ENCODE results near the gene CCDC134. TPM values are rescaled to one million over a fixed set of nuclear protein-coding genes. Genes with fewer than 3 reads are reported as not detected.
A peak's percentile ranks its signal among the peaks of the same experiment; 100 is the strongest.
"Not testable (repeated sequence)": the region's sequence is repeated elsewhere in the genome, so short reads cannot be mapped to it uniquely, and the experiment has no call there.

The CCDC134 gene
- total RNA-seq, 1 donor from 2014 or later, result 4.1 TPM

DNA sequence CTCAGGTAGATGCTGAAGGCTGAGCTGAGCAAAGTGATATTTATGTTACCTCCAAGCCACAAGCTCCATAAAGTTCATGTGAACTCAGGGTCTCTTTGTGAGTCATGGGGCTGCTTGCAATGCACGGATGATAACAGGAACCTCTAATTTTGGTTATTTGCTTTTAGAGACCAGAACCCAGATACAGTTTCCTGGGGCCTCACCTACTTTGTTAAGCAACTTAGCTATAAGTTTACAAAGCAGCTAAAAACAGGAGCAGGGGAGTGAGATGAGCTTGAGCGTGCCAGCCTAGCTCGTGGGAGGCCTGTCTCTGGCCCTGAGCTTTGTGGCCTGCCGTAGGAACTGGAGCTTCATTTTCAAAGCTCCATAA lies 61.7 kb downstream of the CCDC134 start:
- ATAC-seq (peak; percentile 6), DNase-seq (ENCODE audit: missing footprints) (no peak)
- intact Hi-C loops (cut with DNase I), result no loop called here

DNA sequence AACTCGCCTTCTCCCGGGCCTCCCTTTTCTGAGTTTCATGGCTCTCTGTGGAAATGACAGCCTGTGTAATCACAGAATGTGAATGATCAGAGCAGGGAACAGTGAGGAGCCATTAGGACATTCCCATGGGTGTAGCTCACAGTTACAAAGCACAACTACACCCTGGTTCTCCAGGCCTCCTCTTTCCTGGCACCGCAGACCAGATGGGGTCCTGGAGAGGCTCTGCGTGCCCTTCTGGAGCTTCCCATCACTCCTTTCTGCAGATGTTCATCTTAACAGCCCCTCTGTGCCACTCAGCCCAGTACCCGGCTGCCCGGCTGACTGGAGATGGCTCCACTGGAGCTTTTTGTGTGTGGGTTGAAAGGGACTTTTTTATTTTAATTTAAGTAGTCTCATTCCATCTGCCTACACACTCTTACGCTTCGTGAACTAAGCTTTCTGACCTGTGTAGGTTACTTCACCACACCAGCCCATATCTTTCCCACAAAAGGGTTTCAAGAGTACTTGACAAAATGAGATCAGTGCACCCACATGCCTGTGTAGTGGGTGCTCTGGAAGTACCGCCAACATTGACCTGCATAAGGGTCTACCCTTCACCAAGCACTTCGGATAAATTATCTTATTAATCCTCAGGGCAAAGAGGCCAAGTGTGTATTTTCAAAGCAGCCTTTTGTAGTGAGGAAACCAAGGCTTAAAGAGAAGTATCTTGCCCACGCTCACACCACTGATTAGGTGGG lies 62.2 kb downstream of the CCDC134 start:
- ATAC-seq (peak; percentile 42), DNase-seq (ENCODE audit: missing footprints) (no peak)
- intact Hi-C loops (cut with DNase I), result no loop called here

GRCh38 chr22:41863472-41863871 lies 63.0 kb downstream of the CCDC134 start:
- DNase-seq (ENCODE audit: missing footprints) (no peak), ATAC-seq (no peak)
- intact Hi-C loops (cut with DNase I), result no loop called here

- no peak for DNase-seq (ENCODE audit: missing footprints)
- ATAC-seq, result no peak
- intact Hi-C loops (cut with DNase I), result no loop called here
Observed at GRCh38 chr22:41868556-41868955, 68.1 kb downstream of the CCDC134 start.

- intact Hi-C loops (cut with DNase I), result loop anchor here (5.0 kb wide), 1 partner anchor 38 kb away; the partner anchor contains the start of gene SREBF2
- not testable (repeated sequence) for DNase-seq (ENCODE audit: missing footprints); ATAC-seq
Observed at GRCh38 chr22:41870081-41870480, 69.6 kb downstream of the CCDC134 start.

- ATAC-seq (no peak), DNase-seq (ENCODE audit: missing footprints) (no peak)
- intact Hi-C loops (cut with DNase I), result loop anchor here (5.0 kb wide), 1 partner anchor 38 kb away; the partner anchor contains the start of gene SREBF2
Observed at GRCh38 chr22:41870786-41871185, 70.3 kb downstream of the CCDC134 start.

GRCh38 chr22:41873391-41873790 lies 72.9 kb downstream of the CCDC134 start:
- ATAC-seq, result peak; percentile 31
- DNase-seq (ENCODE audit: missing footprints), result no peak
- intact Hi-C loops (cut with DNase I), result loop anchor here (5.0 kb wide), 1 partner anchor 41 kb away; the partner anchor contains the start of gene SREBF2

DNA sequence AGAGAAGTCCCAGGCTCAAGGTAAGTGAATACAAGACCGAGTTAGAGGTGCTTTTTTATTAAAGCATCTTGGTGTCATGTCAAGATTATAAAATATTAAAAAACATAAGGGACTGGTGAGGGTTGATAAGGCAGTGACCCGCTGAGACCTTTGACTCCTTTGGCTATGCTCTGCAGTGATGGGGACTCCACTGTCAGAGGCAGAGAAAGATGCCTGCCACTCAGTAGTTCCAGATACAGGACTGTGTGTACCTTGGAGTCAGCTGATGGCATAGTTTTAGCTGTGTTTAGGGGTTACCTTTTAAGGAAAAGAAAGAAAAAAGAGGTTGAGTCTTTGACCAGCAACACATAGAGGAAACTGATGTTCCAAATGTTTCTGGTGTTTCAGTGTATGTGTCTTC lies 73.6 kb downstream of the CCDC134 start:
- peak; percentile 40 for ATAC-seq
- no peak for DNase-seq (ENCODE audit: missing footprints)
- intact Hi-C loops (cut with DNase I), result loop anchor here (5.0 kb wide), 1 partner anchor 42 kb away; the partner anchor contains the start of gene SREBF2

DNA sequence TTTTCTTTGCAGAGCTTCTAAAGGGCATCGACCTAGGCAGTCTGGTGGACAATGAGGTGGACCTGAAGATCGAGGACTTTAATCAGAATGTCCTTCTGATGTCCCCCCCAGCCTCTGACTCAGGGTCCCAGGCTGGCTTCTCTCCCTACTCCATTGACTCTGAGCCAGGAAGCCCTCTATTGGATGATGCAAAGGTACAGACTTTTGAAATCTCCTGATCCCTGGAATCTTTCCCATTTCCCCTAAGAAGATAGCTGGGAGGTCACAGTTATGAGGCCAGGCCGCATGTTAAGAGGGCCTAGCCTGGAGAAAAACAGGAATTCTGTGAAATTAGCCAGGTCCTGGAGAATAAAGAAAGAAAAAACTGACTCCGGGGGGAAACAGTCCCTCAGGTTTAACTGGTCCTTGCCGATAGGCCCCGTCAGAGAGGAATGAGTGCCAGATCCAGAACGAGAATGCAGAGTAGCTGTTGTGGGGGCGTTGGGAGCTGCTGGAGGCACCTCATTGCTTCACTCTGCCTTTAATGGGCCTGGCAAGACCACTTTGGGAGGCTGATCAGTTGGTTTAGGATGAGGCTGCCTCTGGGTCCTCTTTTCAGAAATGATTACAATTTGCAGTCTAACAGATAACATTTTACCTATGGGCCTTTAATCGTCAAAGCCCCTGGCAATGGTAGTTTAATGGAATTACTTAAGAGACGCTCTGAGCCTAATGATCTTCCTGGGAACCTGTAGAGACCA lies 75.2 kb downstream of the CCDC134 start:
- intact Hi-C loops (cut with DNase I), result no loop called here
- DNase-seq (ENCODE audit: missing footprints) (no peak), ATAC-seq (no peak)

Other genes starting within 250 kb of the CCDC134 start
- 265 TPM for gene CSDC2, start 239.7 kb upstream of the CCDC134 start, total RNA-seq
- gene PMM1, start 210.8 kb upstream of the CCDC134 start, total RNA-seq, result 16.2 TPM
- gene DESI1, start 179.6 kb upstream of the CCDC134 start, total RNA-seq, result 41.6 TPM
- 172 TPM for gene XRCC6, start 179.4 kb upstream of the CCDC134 start, total RNA-seq
- 216 TPM for gene SNU13, start 111.8 kb upstream of the CCDC134 start, total RNA-seq
- gene MEI1, start 101.2 kb upstream of the CCDC134 start, total RNA-seq, result 0.41 TPM
- 75.5 TPM for gene SREBF2, start 32.4 kb downstream of the CCDC134 start, total RNA-seq
- gene SHISA8, start 114.4 kb downstream of the CCDC134 start, total RNA-seq, result 6.8 TPM
- gene TNFRSF13C, start 126.1 kb downstream of the CCDC134 start, total RNA-seq, result 1.2 TPM
- 1.5 TPM for gene CENPM, start 146.5 kb downstream of the CCDC134 start, total RNA-seq
- gene SEPTIN3, start 168.8 kb downstream of the CCDC134 start, total RNA-seq, result 0.08 TPM
- gene WBP2NL, start 198.1 kb downstream of the CCDC134 start, total RNA-seq, result 0.24 TPM